ENCODE results near the gene SLC10A7. TPM values are rescaled to one million over a fixed set of nuclear protein-coding genes. Genes with fewer than 3 reads are reported as not detected.
A peak's percentile ranks its signal among the peaks of the same experiment; 100 is the strongest.

Gene SLC10A7
- 13.3 to 15.9 TPM (median 15.5 TPM) in 3 replicates for total RNA-seq

DNA sequence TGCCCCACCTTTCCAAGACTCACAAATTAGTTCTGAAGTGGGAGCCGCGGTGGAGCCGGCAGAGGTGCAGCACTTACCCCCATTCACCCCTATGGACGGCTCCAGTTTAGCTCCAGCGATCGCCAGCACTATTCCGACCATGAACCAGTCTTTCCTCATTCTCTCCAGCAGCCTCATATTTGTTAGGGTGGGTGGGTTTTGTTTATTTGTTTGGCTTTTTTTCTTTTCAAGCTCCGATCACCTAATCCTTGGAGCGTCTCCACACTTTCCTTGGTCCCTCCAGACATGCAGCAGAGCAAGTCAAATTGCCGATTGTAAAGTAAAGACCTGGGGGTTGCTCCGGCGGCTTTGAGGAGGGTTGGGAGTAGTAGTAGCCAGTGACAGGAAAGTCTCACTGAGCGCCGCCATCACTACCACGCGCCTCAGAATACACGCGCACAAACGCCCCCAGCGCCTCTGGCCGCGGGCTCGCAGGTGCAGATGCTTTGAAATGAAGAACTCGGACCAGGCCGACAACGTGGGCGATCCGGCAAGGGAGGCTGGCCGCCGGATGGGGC lies at the start of gene SLC10A7:
TSS of gene SLC10A7 (minus strand) at position 400 of the 557 bp plus-strand sequence. CDS start at position 177, 223 bp downstream.
- Mint-ChIP-seq H3K9me3 (no peaks in the 10 kb centered on the region), H3K36me3 (no peaks in the 10 kb centered on the region), H3K4me3 (no peak within 1 kb of the TSS), H3K27ac (peak within 1 kb of the TSS; percentile 19), H3K4me1 (peaks cover 8% of the 10 kb centered on the region), H3K27me3 (ENCODE audit: low read depth) (no peaks in the 10 kb centered on the region)
- DNase-seq (ENCODE audit: low spot score in 2 of 2, unreplicated experiment in 2 of 2): peak; percentile 45 to 73
- no peak for TF ChIP-seq CTCF (IDR thresholded peaks at IDR 0.05; ENCODE audit: unreplicated experiment)

DNA sequence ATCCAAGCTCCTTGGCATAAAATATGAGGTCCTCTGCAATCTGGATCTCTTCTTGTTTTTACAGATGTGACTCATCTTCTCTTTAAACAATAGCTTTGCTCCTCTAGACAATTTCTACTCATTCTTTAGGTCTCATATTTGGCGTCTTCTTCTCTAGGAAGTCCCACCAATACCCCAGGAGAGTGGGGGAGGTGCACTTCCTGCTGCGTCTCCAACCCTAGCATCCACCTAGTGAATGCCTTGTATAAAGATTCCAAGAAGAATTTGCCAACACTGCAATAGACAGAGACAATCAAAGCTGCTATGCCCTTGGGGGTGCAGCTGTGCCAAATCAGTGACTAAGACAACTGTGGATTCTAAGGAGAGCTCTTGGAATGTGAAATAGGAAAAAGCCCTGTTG lies 45.7 kb upstream of the SLC10A7 start:
- no peak for DNase-seq (ENCODE audit: low spot score in 2 of 2, unreplicated experiment in 2 of 2)
- no peak overlapping the region for H3K4me3 Mint-ChIP-seq
- no peak for TF ChIP-seq CTCF (IDR thresholded peaks at IDR 0.05; ENCODE audit: unreplicated experiment)
- H3K9me3 Mint-ChIP-seq: no peaks in the 10 kb centered on the region
- no peaks in the 10 kb centered on the region for H3K36me3 Mint-ChIP-seq
- H3K4me1 Mint-ChIP-seq: no peaks in the 10 kb centered on the region
- no peak overlapping the region for H3K27ac Mint-ChIP-seq
- H3K27me3 Mint-ChIP-seq (ENCODE audit: low read depth): peaks cover 28% of the 10 kb centered on the region

GRCh38 chr4:146564492-146564891 lies 42.8 kb upstream of the SLC10A7 start:
- H3K4me1 Mint-ChIP-seq: no peaks in the 10 kb centered on the region
- no peak for TF ChIP-seq CTCF (IDR thresholded peaks at IDR 0.05; ENCODE audit: unreplicated experiment)
- H3K27ac Mint-ChIP-seq: no peak overlapping the region
- H3K36me3 Mint-ChIP-seq: no peaks in the 10 kb centered on the region
- no peak for DNase-seq (ENCODE audit: low spot score in 2 of 2, unreplicated experiment in 2 of 2)
- peaks cover 40% of the 10 kb centered on the region for H3K27me3 Mint-ChIP-seq (ENCODE audit: low read depth)
- no peak overlapping the region for H3K4me3 Mint-ChIP-seq
- H3K9me3 Mint-ChIP-seq: no peaks in the 10 kb centered on the region

GRCh38 chr4:146550161-146550560 lies 28.4 kb upstream of the SLC10A7 start:
- Mint-ChIP-seq H3K27me3 (ENCODE audit: low read depth) (peaks cover 9% of the 10 kb centered on the region), H3K27ac (no peak overlapping the region), H3K4me3 (no peak overlapping the region), H3K9me3 (no peaks in the 10 kb centered on the region), H3K4me1 (no peaks in the 10 kb centered on the region), H3K36me3 (no peaks in the 10 kb centered on the region)
- no peak for DNase-seq (ENCODE audit: low spot score in 2 of 2, unreplicated experiment in 2 of 2)
- no peak for TF ChIP-seq CTCF (IDR thresholded peaks at IDR 0.05; ENCODE audit: unreplicated experiment)

DNA sequence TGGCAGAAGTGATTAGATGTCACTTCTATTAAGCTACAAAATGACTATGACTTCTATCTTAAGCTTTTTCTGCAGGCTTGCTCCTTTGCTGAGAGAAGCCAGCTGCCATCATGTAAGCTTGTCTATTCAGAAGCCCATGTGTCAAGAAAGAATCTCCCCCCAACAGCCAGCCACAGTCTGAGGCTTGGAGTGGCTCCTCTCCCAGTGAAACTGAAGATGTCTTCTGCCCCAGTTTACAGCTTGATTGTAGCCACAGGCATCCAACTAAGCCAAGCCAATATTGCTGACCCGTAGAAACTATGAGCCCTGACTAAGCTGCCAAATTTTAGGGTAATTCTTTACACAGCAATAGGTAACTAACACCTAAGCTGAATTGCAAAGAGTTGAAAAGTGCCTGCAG lies 26.7 kb upstream of the SLC10A7 start:
- Mint-ChIP-seq H3K9me3 (peaks cover 11% of the 10 kb centered on the region), H3K36me3 (no peaks in the 10 kb centered on the region), H3K27me3 (ENCODE audit: low read depth) (peaks cover 12% of the 10 kb centered on the region), H3K27ac (no peak overlapping the region), H3K4me1 (no peaks in the 10 kb centered on the region), H3K4me3 (no peak overlapping the region)
- no peak for DNase-seq (ENCODE audit: low spot score in 2 of 2, unreplicated experiment in 2 of 2)
- TF ChIP-seq CTCF (IDR thresholded peaks at IDR 0.05; ENCODE audit: unreplicated experiment): no peak

DNA sequence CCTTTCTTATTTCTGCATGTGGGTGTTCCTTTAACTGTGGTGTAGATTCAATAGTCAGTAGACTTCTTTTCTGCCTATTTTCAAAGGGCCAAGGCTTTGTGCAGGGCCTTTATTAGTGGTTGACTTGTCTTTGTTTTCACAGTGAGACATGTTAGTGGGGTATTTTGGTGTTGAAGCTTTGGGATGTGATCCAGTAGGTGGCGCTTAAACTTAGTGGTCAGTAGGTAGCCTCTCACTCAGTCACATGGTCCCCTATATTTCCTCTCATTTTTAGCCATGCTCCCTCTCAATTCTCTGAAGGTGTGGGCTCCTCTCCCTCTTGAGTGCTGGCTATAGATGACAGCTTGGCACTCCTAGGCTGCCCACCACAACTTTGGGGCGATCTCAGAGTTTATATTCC lies 23.4 kb upstream of the SLC10A7 start:
- Mint-ChIP-seq H3K36me3 (no peaks in the 10 kb centered on the region), H3K27ac (no peak overlapping the region), H3K4me1 (no peaks in the 10 kb centered on the region), H3K9me3 (peaks cover 38% of the 10 kb centered on the region), H3K4me3 (no peak overlapping the region), H3K27me3 (ENCODE audit: low read depth) (peaks cover 22% of the 10 kb centered on the region)
- no peak for DNase-seq (ENCODE audit: low spot score in 2 of 2, unreplicated experiment in 2 of 2)
- no peak for TF ChIP-seq CTCF (IDR thresholded peaks at IDR 0.05; ENCODE audit: unreplicated experiment)
